Natural killer cell (primary cell): ENCODE data around the gene FYB2. TPM values are rescaled to one million over a fixed set of nuclear protein-coding genes. Genes with fewer than 3 reads are reported as not detected.

Experiments
- ATAC-seq, 3 donors: fragments of 150-1000 bp in 2 of 3; fragments of 200-7000 bp in 1 of 3; cut with Tn5 transposase; 1 replicate in 1 of 3; 2 replicates in 2 of 3; pipeline ENCODE4 v1.10.0; 2021; ENCODE audit warnings: mild to moderate bottlenecking in 2 of 3, moderate library complexity in 2 of 3
- DNase-seq, 2 donors: peaks; one replicate each; pipeline versions ENCODE4 v3.0.0 to v3.0.0-alpha.2; 2013 to 2021; ENCODE audit warnings: mixed read lengths in 1 of 2
- H3K27ac ChIP-seq: one replicate; pipeline ENCODE4 v1.5.1; 2013; ENCODE audit warnings: mild to moderate bottlenecking, low read length
- H3K27me3 ChIP-seq: one replicate; pipeline ENCODE4 v1.6.1; 2013; ENCODE audit warnings: low read length; ENCODE audit not compliant: control insufficient read depth, insufficient read depth
- H3K36me3 ChIP-seq: one replicate; pipeline ENCODE4 v1.6.1; 2013; ENCODE audit warnings: low read length; ENCODE audit not compliant: control insufficient read depth, insufficient read depth
- H3K4me1 ChIP-seq: one replicate; pipeline ENCODE4 v1.6.1; 2013; ENCODE audit warnings: low read length; ENCODE audit not compliant: control insufficient read depth, insufficient read depth
- H3K4me3 ChIP-seq: one replicate; pipeline ENCODE4 v1.5.1; 2013; ENCODE audit warnings: low read length
- H3K9me3 ChIP-seq: one replicate; pipeline ENCODE4 v1.6.1; 2013; ENCODE audit warnings: low read length; ENCODE audit not compliant: control insufficient read depth, insufficient read depth
- H3K27ac Mint-ChIP-seq, 2 donors: one replicate each; pipeline ENCODE4 v1.8.0; 2022; ENCODE audit warnings: mild to moderate bottlenecking in 2 of 2, mixed read lengths in 2 of 2, moderate library complexity in 1 of 2
- H3K27me3 Mint-ChIP-seq, 2 donors: one replicate each; pipeline ENCODE4 v1.8.0; 2022; ENCODE audit warnings: low read depth in 2 of 2, mixed read lengths in 2 of 2
- H3K36me3 Mint-ChIP-seq: one replicate; pipeline ENCODE4 v1.8.0; 2022; ENCODE audit warnings: mixed read lengths
- H3K4me1 Mint-ChIP-seq, 2 donors: one replicate each; pipeline ENCODE4 v1.8.0; 2022; ENCODE audit warnings: mixed read lengths in 2 of 2
- H3K4me3 Mint-ChIP-seq: one replicate; pipeline ENCODE4 v1.8.0; 2022; ENCODE audit warnings: mild to moderate bottlenecking, moderate library complexity, mixed read lengths
- H3K9me3 Mint-ChIP-seq, 2 donors: one replicate each; pipeline ENCODE4 v1.8.0; 2022; ENCODE audit warnings: mixed read lengths in 2 of 2
- WGBS: methylation state at CpG from one replicate; pipeline ENCODE4 v1.1.7; 2013; ENCODE audit warnings: missing lambda C conversion rate; ENCODE audit not compliant: insufficient coverage; 5-methylcytosine and 5-hydroxymethylcytosine counted together
- intact Hi-C: fragments of 100-400 bp; cut with micrococcal nuclease; formaldehyde crosslinking; loops from one replicate; pipeline ENCODE4 v1.14.2; 2022
- total RNA-seq, 4 donors: library from RNA; stranded (reverse); fragments of 120-200 nt in 1 of 4; gene quantifications; one replicate each; pipeline versions ENCODE4 v1.2.3 to v1.2.4, GENCODE V29; 2013 to 2022
- TF ChIP-seq, protein P1 (sequence below): fragments of 200-600 bp; IDR thresholded peaks from one replicate; pipeline ENCODE4 v1.8.0; 2022; ENCODE audit warnings: antibody characterized with exemption

FYB2 gene, protein sequence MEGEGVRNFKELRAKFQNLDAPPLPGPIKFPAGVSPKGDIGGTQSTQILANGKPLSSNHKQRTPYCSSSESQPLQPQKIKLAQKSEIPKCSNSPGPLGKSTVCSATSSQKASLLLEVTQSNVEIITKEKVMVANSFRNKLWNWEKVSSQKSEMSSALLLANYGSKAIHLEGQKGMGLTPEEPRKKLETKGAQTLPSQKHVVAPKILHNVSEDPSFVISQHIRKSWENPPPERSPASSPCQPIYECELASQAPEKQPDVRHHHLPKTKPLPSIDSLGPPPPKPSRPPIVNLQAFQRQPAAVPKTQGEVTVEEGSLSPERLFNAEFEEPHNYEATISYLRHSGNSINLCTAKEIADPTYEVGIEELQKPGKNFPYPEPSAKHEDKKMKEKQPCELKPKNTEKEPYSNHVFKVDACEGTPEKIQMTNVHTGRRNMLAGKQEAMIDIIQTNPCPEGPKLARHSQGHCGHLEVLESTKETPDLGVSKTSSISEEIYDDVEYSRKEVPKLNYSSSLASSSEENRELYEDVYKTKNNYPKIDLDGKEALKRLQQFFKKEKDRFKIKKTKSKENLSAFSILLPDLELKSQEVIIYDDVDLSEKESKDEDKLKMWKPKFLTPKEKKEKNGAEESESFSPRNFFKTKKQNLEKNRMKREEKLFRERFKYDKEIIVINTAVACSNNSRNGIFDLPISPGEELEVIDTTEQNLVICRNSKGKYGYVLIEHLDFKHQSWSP
- not detected for total RNA-seq
- total RNA-seq (2013): not detected

DNA sequence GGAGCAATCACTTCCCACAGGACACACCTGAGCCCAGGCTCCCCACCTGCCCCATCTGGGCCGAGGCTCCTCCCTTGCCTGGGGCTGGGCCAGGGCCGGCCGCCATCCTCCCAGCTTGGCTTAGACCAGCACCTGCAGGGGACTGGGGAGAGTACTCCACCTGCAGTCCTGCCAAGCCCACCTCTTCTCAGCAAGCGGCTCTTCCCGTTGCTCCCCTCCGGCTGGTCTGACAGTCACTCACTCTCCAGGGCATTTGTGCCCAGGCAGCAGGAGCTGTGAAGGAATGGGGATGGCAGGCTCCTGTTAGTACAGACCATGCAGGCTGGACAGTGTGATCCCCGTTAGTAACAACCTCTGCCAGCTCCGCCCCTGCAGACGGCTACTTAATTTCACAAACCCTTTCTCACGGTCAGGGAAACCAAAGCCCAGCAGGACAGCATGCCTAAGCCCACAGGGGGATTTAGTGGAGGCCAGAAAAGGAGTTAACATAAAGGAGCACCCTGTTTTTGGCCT is at the start of gene FYB2:
Gene FYB2, minus strand, starts transcription at position 18 of the 513 bp plus-strand sequence. CDS start 114 bp downstream, outside the sequence.
- Mint-ChIP-seq H3K4me3 (no peak within 1 kb of the TSS), H3K9me3 (peaks cover 0 to 2% of the 10 kb centered on the region in 2 donors), H3K4me1 (no peaks in the 10 kb centered on the region), H3K36me3 (no peaks in the 10 kb centered on the region), H3K27me3 (peaks cover 4 to 22% of the 10 kb centered on the region in 2 donors), H3K27ac (no peak within 1 kb of the TSS)
- no peaks in the 10 kb centered on the region for H3K4me1 ChIP-seq
- no peaks in the 10 kb centered on the region for H3K36me3 ChIP-seq
- DNase-seq (no peak), ATAC-seq (no peak)
- TF ChIP-seq, protein P1, sequence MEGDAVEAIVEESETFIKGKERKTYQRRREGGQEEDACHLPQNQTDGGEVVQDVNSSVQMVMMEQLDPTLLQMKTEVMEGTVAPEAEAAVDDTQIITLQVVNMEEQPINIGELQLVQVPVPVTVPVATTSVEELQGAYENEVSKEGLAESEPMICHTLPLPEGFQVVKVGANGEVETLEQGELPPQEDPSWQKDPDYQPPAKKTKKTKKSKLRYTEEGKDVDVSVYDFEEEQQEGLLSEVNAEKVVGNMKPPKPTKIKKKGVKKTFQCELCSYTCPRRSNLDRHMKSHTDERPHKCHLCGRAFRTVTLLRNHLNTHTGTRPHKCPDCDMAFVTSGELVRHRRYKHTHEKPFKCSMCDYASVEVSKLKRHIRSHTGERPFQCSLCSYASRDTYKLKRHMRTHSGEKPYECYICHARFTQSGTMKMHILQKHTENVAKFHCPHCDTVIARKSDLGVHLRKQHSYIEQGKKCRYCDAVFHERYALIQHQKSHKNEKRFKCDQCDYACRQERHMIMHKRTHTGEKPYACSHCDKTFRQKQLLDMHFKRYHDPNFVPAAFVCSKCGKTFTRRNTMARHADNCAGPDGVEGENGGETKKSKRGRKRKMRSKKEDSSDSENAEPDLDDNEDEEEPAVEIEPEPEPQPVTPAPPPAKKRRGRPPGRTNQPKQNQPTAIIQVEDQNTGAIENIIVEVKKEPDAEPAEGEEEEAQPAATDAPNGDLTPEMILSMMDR: no peak
- H3K4me3 ChIP-seq: no peak within 1 kb of the TSS
- 79% methylated on average over 10 of the region's 10 CpGs for WGBS
- H3K9me3 ChIP-seq: no peaks in the 10 kb centered on the region
- intact Hi-C loops: no loop called here
- H3K27ac ChIP-seq: no peak within 1 kb of the TSS
- H3K27me3 ChIP-seq: no peaks in the 10 kb centered on the region

DNA sequence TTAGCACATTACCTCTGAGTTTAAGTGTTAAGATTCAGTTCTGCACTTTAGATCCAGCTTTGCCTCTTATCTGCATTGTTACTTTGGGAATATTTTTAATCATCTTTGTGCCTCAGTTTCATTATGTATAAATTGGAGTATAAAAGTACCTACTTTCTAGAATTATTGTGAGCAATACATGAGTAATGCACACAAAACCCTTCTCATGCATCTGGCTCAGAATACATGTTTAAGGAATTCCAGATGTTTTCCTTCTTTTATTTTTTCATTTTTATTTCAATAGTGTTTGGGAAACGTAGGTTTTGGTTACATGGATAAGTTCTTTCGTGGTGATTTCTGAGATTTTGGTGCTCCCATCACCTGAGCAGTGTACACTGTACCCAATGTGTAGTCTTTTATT is 49.6 kb upstream of the FYB2 start:
- DNase-seq (no peak), ATAC-seq (no peak)
- WGBS: 80% methylated on average over 1 of the region's 2 CpGs
- H3K36me3 Mint-ChIP-seq: no peaks in the 10 kb centered on the region
- peaks cover 2% of the 10 kb centered on the region for H3K27me3 ChIP-seq
- H3K4me3 ChIP-seq: no peak overlapping the region
- no peaks in the 10 kb centered on the region for H3K4me1 Mint-ChIP-seq
- no peaks in the 10 kb centered on the region for H3K9me3 Mint-ChIP-seq
- no peak overlapping the region for H3K27ac ChIP-seq
- no peaks in the 10 kb centered on the region for H3K36me3 ChIP-seq
- no peaks in the 10 kb centered on the region for H3K4me1 ChIP-seq
- intact Hi-C loops: no loop called here
- no peak overlapping the region for H3K4me3 Mint-ChIP-seq
- no peaks in the 10 kb centered on the region for H3K9me3 ChIP-seq
- H3K27ac Mint-ChIP-seq: no peak overlapping the region
- TF ChIP-seq, protein P1: no peak
- H3K27me3 Mint-ChIP-seq: peaks cover 17 to 28% of the 10 kb centered on the region in 2 donors

DNA sequence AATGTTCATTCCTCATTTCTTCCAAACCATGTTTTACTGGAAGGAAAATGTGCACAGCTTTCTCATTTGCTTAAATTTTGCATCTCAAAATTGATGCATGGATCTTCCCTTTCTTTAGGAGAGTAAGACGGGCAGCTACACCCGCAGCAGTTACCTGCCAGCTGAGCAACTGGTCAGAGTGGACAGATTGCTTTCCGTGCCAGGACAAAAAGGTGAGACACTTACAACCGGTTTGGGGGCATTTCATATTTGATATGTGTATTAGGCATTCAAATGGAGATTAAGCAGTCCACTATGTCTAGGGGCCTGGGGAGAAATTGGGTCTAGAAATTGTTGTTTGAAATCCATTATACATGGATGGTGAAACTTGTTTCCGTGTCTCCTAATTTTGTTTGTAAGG is 48.3 kb upstream of the FYB2 start:
- no peaks in the 10 kb centered on the region for H3K9me3 ChIP-seq
- H3K36me3 ChIP-seq: no peaks in the 10 kb centered on the region
- TF ChIP-seq, protein P1: no peak
- DNase-seq (no peak), ATAC-seq (no peak)
- no peak overlapping the region for H3K27ac ChIP-seq
- Mint-ChIP-seq H3K9me3 (no peaks in the 10 kb centered on the region), H3K36me3 (no peaks in the 10 kb centered on the region), H3K4me3 (no peak overlapping the region), H3K27ac (no peak overlapping the region), H3K4me1 (no peaks in the 10 kb centered on the region), H3K27me3 (peaks cover 17 to 28% of the 10 kb centered on the region in 2 donors)
- intact Hi-C loops: no loop called here
- no peak overlapping the region for H3K4me3 ChIP-seq
- 90% methylated on average over 5 of the region's 5 CpGs for WGBS
- H3K4me1 ChIP-seq: no peaks in the 10 kb centered on the region
- H3K27me3 ChIP-seq: peaks cover 2% of the 10 kb centered on the region
